Suprapubic skin (tissue), 4 donors: ENCODE results near the gene NEU4. TPM values are rescaled to one million over a fixed set of nuclear protein-coding genes. Genes with fewer than 3 reads are reported as not detected.

Experiments
- DNase-seq, 2 donors: peaks; one replicate each; pipeline ENCODE4 v3.0.0-alpha.2; 2019; ENCODE audit warnings: low spot score in 2 of 2
- H3K27ac ChIP-seq: fragments of 200-600 bp; sonication (generic); one replicate; pipeline ENCODE4 v1.5.1; 2019
- H3K27me3 ChIP-seq: fragments of 200-600 bp; sonication (generic); one replicate; pipeline ENCODE4 v1.5.1; 2019
- H3K36me3 ChIP-seq: fragments of 200-600 bp; sonication (generic); one replicate; pipeline ENCODE4 v1.5.1; 2019
- H3K4me1 ChIP-seq: fragments of 200-600 bp; sonication (generic); one replicate; pipeline ENCODE4 v1.5.1; 2019
- H3K4me3 ChIP-seq: fragments of 200-600 bp; sonication (generic); one replicate; pipeline ENCODE4 v1.5.1; 2019; ENCODE audit warnings: mild to moderate bottlenecking
- H3K9me3 ChIP-seq: fragments of 200-600 bp; sonication (generic); one replicate; pipeline ENCODE4 v1.5.1; 2019
- CTCF ChIP-seq, 2 donors: fragments of 200-600 bp in 1 of 2; fragments of 450-650 bp in 1 of 2; sonication (generic) in 1 of 2; IDR thresholded peaks; one replicate each; pipeline ENCODE4 v1.5.1; 2016 to 2019; ENCODE audit warnings: antibody characterized with exemption in 2 of 2, mild to moderate bottlenecking in 1 of 2, moderate library complexity in 1 of 2
- EP300 ChIP-seq: sonication (generic); formaldehyde crosslinking; IDR thresholded peaks from one replicate; pipeline ENCODE4 v1.6.1; 2017; ENCODE audit warnings: antibody characterized with exemption
- POLR2A ChIP-seq, 2 donors: fragments of 450-650 bp; IDR thresholded peaks; one replicate each; pipeline ENCODE4 v1.6.1; 2017; ENCODE audit warnings: antibody characterized with exemption in 2 of 2, mild to moderate bottlenecking in 2 of 2, moderate library complexity in 2 of 2
- POLR2AphosphoS5 ChIP-seq, 3 donors: sonication (generic); formaldehyde crosslinking; IDR thresholded peaks; one replicate each; pipeline ENCODE4 v1.6.1; 2017; ENCODE audit warnings: antibody characterized with exemption in 3 of 3
- WGBS: methylation state at CpG from one replicate; pipeline ENCODE4 v1.1.5; 2018; 5-methylcytosine and 5-hydroxymethylcytosine counted together
- total RNA-seq, 4 donors: library from RNA; depleted of rRNA; stranded (reverse); fragments of >200 nt; gene quantifications; one replicate each; pipeline ENCODE4 v1.1.0, GENCODE V29; 2016

Gene NEU4
- total RNA-seq, 4 donors from 2014 or later = 0.21 to 0.70 TPM; not detected in 2

- Histone ChIP-seq H3K27ac (no peak overlapping the region), H3K27me3 (no peaks in the 10 kb centered on the region), H3K4me1 (no peaks in the 10 kb centered on the region), H3K9me3 (no peaks in the 10 kb centered on the region), H3K4me3 (no peak overlapping the region), H3K36me3 (no peaks in the 10 kb centered on the region)
- WGBS = 81% methylated on average over 3 of the region's 10 CpGs
- no peak for TF ChIP-seq POLR2AphosphoS5 (IDR thresholded peaks at IDR 0.05)
- no peak for TF ChIP-seq CTCF (IDR thresholded peaks at IDR 0.05)
- TF ChIP-seq EP300 = no peak
- TF ChIP-seq POLR2A (IDR thresholded peaks at IDR 0.05) = no peak
- DNase-seq = peak in 1 of 2 donors; percentile 52
Observed at GRCh38 chr2:241852981-241853631, 44.1 kb downstream of the NEU4 start.

- no peaks in the 10 kb centered on the region for H3K27me3 ChIP-seq
- H3K9me3 ChIP-seq = no peaks in the 10 kb centered on the region
- no peak overlapping the region for H3K27ac ChIP-seq
- H3K4me3 ChIP-seq = no peak overlapping the region
- TF ChIP-seq CTCF (IDR thresholded peaks at IDR 0.05) (no peak), EP300 (no peak), POLR2AphosphoS5 (IDR thresholded peaks at IDR 0.05) (no peak), POLR2A (IDR thresholded peaks at IDR 0.05) (no peak)
- H3K4me1 ChIP-seq = peaks cover 2% of the 10 kb centered on the region
- H3K36me3 ChIP-seq = no peaks in the 10 kb centered on the region
- 91% methylated on average over 12 of the region's 27 CpGs for WGBS
- peak; percentile 67 to 72 for DNase-seq
Observed at GRCh38 chr2:241853651-241854341, 44.8 kb downstream of the NEU4 start.

- TF ChIP-seq POLR2AphosphoS5 (IDR thresholded peaks at IDR 0.05) = no peak
- no peak for TF ChIP-seq EP300
- TF ChIP-seq CTCF (IDR thresholded peaks at IDR 0.05) = no peak
- Histone ChIP-seq H3K4me1 (peaks cover 9% of the 10 kb centered on the region), H3K27me3 (no peaks in the 10 kb centered on the region), H3K27ac (no peak overlapping the region), H3K4me3 (no peak overlapping the region), H3K36me3 (no peaks in the 10 kb centered on the region), H3K9me3 (no peaks in the 10 kb centered on the region)
- DNase-seq = peak in 1 of 2 donors; percentile 56
- WGBS = 65% methylated on average over 10 of the region's 21 CpGs
Observed at GRCh38 chr2:241854342-241855244, 45.6 kb downstream of the NEU4 start.

GRCh38 chr2:241855245-241855887 lies 46.4 kb downstream of the NEU4 start:
- no peak for TF ChIP-seq CTCF (IDR thresholded peaks at IDR 0.05)
- no peak for TF ChIP-seq EP300
- no peak for TF ChIP-seq POLR2A (IDR thresholded peaks at IDR 0.05)
- no peak for TF ChIP-seq POLR2AphosphoS5 (IDR thresholded peaks at IDR 0.05)

More at GRCh38 chr2:241855245-241855887, 46.4 kb downstream of the NEU4 start:
- no peaks in the 10 kb centered on the region for H3K36me3 ChIP-seq
- no peaks in the 10 kb centered on the region for H3K9me3 ChIP-seq
- H3K27me3 ChIP-seq = no peaks in the 10 kb centered on the region
- no peak overlapping the region for H3K27ac ChIP-seq
- no peak overlapping the region for H3K4me3 ChIP-seq
- H3K4me1 ChIP-seq = peaks cover 17% of the 10 kb centered on the region
- WGBS = 86% methylated on average over 12 of the region's 18 CpGs
- peak in 1 of 2 donors; percentile 55 for DNase-seq
